ENCODE results near the gene RIC3. TPM values are rescaled to one million over a fixed set of nuclear protein-coding genes. Genes with fewer than 3 reads are reported as not detected.

RIC3 gene
- total and polyA plus RNA-seq, 2 of the 8 experiments (the other 6 are each of a cell fraction or from before 2014, with no cell fraction given), result 6.4 to 15.5 TPM

GRCh38 chr11:8059571-8060011 is 109.2 kb downstream of the RIC3 start (continued):
- TF ChIP-seq CHD7 (IDR thresholded peaks at IDR 0.05; ENCODE audit: insufficient replicate concordance, low read length) (no peak), BACH1 (IDR thresholded peaks at IDR 0.05; ENCODE audit: low read length) (no peak), TAF7 (optimal IDR thresholded peaks at IDR 0.05; ENCODE audit: borderline replicate concordance, low read depth, low read length) (no peak)
